AG09309 (cell line): ENCODE results near the gene FAM200A.
"Not testable (repeated sequence)": the region's sequence is repeated elsewhere in the genome, so short reads cannot be mapped to it uniquely, and the experiment has no call there.

Experiments used
- DNase-seq: peaks from one replicate; pipeline ENCODE4 v3.0.0-alpha.2; 2010; ENCODE audit warnings: low read depth
- H3K4me3 ChIP-seq: 2 replicates; pipeline ENCODE4 v1.5.1; 2011; ENCODE audit warnings: mild to moderate bottlenecking, low read depth, low read length, moderate library complexity; ENCODE audit not compliant: control insufficient read depth
- CTCF ChIP-seq: IDR thresholded peaks from 2 replicates; pipeline ENCODE4 v1.5.1; 2011; ENCODE audit warnings: mild to moderate bottlenecking, low read depth, low read length, inconsistent platforms; ENCODE audit not compliant: insufficient read depth, control insufficient read depth; ENCODE audit errors: missing control alignments

FAM200A gene

GRCh38 chr7:99525713-99526440 is 26.0 kb downstream of the FAM200A start:
- DNase-seq: no peak
- peak; percentile 36 for TF ChIP-seq CTCF
- no peak overlapping the region for H3K4me3 ChIP-seq

- no peak for TF ChIP-seq CTCF
- DNase-seq: no peak
- no peak overlapping the region for H3K4me3 ChIP-seq
Measured at GRCh38 chr7:99521399-99521798, 30.5 kb downstream of the FAM200A start.

GRCh38 chr7:99514050-99514449 is 37.9 kb downstream of the FAM200A start:
- TF ChIP-seq CTCF: no peak
- H3K4me3 ChIP-seq: no peak overlapping the region
- no peak for DNase-seq

- TF ChIP-seq CTCF: no peak
- peak overlapping the region; percentile 88 for H3K4me3 ChIP-seq
- DNase-seq: no peak
Measured at GRCh38 chr7:99505324-99505662, 46.6 kb downstream of the FAM200A start.

- TF ChIP-seq CTCF: no peak
- peak within 1 kb of the TSS; percentile 88 for H3K4me3 ChIP-seq
- peak; percentile 89 for DNase-seq
Measured at GRCh38 chr7:99504603-99505323, 47.2 kb downstream of the FAM200A start, which contains the start of gene ZKSCAN5. Gene ZKSCAN5, plus strand, starts transcription at chr7:99504662. Its CDS starts 1,383 bp downstream, at chr7:99506045.

- TF ChIP-seq CTCF: no peak
- no peak for DNase-seq
Measured at GRCh38 chr7:99504281-99504602, 47.7 kb downstream of the FAM200A start.

GRCh38 chr7:99501236-99501635 is 50.7 kb downstream of the FAM200A start:
- not testable (repeated sequence) for DNase-seq, H3K4me3 ChIP-seq

More at GRCh38 chr7:99504281-99504602, 47.7 kb downstream of the FAM200A start:
- H3K4me3 ChIP-seq: peak overlapping the region; percentile 88
